SW480 (cell line): ENCODE results near the gene ARHGAP10.
A peak's percentile ranks its signal among the peaks of the same experiment; 100 is the strongest.

Experiments used
- DNase-seq: peaks from one replicate; pipeline ENCODE4 v3.0.0-alpha.2; 2016; ENCODE audit warnings: low spot score

The ARHGAP10 gene

GRCh38 chr4:148093065-148093464, 361.2 kb downstream of the ARHGAP10 start:
- DNase-seq = no peak

- no peak for DNase-seq
These were observed 362.3 kb downstream of the ARHGAP10 start for GRCh38 chr4:148094149-148094548.

- no peak for DNase-seq
These were observed 363.5 kb downstream of the ARHGAP10 start for GRCh38 chr4:148095346-148095923.

DNA sequence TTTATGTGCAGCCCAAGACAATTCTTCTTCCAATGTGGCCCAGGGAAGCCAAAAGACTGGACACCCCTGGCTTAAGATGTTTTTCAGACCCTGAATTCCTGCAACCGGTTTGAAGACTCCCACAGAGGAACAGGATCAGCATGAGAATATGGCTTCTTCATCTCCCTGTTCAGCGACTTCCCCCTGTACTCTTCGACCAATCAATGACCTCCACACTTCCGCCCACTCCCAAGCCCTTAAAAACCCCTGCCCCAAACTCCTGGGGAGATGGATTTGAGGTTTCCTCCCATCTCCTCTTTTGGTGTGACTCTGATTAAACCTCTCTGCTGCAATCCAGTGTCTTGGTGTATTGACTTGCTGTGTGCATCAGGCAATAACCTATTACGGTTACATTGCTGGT, 365.9 kb downstream of the ARHGAP10 start:
- no peak for DNase-seq

DNA sequence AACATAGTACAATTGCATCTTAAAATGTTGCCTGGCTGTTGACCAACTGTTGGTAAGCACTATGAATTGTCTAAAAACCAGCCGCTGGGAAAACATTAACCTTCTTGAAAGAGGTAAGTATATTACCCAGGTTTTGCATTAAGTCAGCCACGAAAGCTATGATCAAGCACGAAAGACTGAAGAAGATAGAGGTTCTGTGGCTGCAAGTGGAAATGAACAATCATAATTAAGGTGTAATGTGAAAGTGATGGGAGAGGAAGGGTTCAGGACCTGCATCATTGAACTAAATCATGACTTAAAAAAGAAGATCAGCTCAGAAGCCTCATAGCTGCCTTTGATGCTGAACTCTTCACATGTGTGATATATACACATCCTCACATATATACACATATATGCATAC, 369.3 kb downstream of the ARHGAP10 start:
- no peak for DNase-seq

DNA sequence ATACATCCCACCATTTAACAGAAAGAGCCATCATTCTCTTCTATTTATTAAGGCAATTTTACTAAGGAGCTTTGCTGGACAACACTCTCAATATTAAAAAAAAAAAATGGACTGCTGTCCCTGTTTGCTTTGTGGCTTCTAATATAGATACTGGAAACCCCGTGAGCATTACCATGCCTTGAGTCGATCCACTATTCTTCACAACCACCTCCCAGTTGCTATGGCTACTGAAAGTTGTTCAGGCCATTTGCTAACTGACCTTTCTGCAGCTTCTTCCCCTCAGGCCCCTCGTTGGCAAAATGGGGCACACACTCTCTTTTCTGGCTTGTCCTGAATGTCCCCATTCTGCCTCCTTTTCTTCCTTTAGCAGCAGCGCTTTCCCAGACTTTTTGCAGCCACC, 369.9 kb downstream of the ARHGAP10 start:
- no peak for DNase-seq

GRCh38 chr4:148103597-148104355, 371.9 kb downstream of the ARHGAP10 start:
- no peak for DNase-seq

GRCh38 chr4:148108766-148109165, 376.9 kb downstream of the ARHGAP10 start:
- no peak for DNase-seq

DNA sequence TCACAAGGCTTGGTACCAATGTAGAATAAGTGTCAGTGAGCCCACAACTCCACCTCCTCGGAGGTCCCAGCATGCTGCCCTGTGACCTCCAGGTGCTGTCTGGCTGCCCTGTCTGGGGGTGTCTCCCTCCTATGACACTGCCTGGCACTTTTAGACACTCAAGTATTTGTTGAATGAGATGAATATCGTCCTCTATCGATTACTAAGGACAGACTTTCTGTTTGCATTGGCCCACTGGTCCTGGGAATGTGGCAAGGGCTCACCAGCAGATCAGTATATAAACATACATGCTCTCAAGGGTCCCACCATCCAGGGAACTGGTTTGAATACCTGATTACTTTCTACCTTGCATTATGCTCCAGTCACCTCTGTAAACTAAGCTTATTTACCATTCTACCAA, 377.3 kb downstream of the ARHGAP10 start:
- no peak for DNase-seq

DNA sequence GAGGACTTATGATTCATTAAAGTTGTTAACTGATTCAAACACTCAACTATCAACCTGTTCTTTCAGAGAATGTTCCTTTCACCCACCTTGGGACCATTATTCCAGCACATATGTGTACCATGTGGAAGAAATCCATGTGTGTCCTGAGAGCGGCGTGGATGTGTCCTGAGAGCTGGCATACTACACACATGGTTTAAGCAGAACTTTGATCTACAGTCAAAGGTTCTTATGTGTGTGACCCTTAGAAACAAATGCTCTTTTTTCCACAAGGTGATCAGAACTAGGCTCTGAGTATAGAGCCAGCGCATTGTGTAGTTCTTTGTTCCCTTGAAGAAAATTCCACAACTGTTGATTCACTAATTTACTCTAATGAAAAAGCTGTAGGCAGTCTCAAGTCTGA, 378.3 kb downstream of the ARHGAP10 start:
- no peak for DNase-seq

GRCh38 chr4:148112231-148112982, 380.5 kb downstream of the ARHGAP10 start:
- DNase-seq = peak; percentile 45

- DNase-seq = no peak
These were observed 382.5 kb downstream of the ARHGAP10 start for GRCh38 chr4:148114436-148114835.

GRCh38 chr4:148116264-148116663, 384.4 kb downstream of the ARHGAP10 start:
- DNase-seq = no peak

- DNase-seq = no peak
These were observed 385.1 kb downstream of the ARHGAP10 start for GRCh38 chr4:148116969-148117368.

GRCh38 chr4:148118179-148118578, 386.3 kb downstream of the ARHGAP10 start:
- no peak for DNase-seq

DNA sequence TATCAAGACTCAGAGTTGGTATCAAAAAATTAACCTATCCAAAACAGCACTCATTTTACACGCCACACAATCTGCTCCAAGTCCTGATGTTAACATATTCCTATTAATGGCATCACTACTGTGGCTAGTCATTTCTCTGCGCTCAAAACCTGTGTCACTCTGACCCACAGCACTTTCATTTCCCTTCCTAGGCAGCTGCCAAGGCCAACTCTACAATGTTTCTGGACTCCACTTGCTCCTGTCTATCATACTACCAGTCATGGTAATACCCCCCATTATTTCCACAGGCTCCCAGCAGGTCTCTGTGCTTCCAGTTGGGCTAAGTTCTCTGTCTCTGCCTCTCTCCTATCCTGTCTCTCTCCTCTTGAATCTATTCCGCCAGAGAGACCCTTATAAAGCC, 386.7 kb downstream of the ARHGAP10 start:
- DNase-seq = no peak

GRCh38 chr4:148120216-148120615, 388.3 kb downstream of the ARHGAP10 start:
- DNase-seq = no peak
